HG03097 (cell line): ENCODE results near the gene RFX4.
"Not testable (repeated sequence)": the region's sequence is repeated elsewhere in the genome, so short reads cannot be mapped to it uniquely, and the experiment has no call there.

ENCODE experiments used
- ATAC-seq: cut with Tn5 transposase; IDR thresholded peaks from one replicate; pipeline ENCODE4 v1.9.1; 2021; ENCODE audit not compliant: unreplicated experiment, low FRiP score

The RFX4 gene

DNA sequence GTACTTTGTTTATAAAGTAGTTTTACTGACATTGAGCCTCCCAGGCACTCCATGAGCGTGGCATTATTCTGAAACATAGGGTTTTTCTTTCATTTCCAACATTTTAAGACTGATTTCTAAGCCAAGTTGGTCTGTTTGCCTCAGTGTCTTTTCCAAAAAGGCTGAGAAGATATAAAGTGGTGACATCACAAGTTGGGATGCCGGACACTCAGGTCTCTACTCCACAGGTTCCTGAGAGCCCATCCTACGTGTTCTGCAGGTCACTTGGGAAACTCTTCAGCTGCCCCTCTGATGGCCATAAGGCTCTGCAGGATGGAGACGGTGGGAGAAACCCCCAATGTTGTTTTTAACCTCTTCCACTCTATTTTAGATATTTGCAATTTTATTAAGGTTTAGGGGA lies 6.0 kb downstream of the RFX4 start:
- no peak for ATAC-seq

DNA sequence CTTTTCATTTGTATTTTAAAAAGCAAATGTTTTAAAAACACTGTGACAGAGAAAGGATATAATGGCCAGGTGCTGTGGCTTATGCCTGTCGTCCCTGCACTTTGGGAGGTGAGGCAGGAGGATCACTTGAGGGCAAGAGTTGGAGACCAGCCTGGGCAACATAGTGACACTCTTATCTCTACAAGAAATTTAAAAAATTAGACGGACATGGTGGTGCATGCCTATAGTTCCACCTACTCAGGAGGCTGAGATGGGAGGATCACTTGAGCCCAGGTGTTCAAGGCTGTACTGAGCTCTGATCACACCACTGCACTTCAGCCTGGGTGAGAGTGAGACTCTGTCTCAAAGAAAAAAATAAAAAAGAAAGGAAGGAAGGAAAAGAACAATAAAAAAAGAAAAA lies 7.8 kb downstream of the RFX4 start:
- ATAC-seq: no peak

DNA sequence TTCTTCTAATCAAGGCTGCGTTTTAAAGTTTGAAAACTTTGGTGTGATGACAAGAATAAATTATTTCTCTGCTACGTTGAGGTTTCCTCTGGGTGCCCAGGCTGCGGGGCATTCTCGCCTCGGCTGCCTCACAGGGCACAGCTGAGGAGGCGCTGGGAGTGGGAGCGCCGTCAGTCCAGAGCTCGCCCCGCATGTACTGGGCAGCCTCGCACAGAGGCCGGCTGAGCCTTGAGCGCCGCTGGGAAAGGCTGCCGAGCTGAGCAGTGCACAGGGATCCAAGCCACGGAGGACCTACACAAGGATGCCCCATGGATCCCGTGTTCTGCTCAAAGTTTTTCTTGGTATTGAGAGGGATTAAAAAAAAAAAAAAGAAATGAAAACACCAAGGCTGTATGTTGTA lies 11.6 kb downstream of the RFX4 start:
- no peak for ATAC-seq

DNA sequence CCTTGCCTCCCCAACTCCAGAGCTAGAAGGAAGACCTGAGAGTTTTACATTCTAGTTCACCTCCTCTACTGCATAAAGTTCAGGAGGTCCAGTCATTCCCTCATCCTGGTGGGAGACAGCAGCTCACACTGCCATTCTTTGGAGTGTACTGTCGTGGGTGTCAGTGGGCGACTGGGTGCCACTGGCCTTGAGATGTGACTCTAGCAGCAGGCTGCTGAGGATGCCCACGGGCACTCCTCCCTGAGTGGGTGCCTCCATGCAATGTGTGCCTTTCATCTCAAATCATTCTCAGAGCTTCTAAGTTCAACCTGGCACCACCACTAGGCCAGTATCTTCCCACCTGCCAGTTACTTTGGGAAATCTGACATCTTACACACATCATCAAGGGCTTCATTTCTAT lies 12.5 kb downstream of the RFX4 start:
- ATAC-seq: no peak

DNA sequence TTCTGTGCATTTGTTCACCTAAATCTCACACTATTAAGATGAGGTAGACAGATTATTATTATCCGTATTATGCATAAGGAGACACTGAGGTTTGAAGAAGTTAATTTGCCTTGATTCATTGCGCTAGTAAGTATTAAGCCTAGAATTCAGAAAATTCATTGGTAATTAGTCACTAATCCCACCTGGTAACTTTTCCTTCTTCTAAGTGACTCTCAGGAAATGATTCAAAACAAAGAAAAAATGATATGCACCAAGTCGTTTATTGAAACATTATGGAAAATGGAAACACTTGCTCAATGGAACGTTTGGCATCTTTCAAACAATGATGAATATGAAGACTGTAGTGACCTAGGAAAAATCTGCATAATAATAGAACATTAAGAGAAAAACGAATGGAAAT lies 15.2 kb downstream of the RFX4 start:
- no peak for ATAC-seq

DNA sequence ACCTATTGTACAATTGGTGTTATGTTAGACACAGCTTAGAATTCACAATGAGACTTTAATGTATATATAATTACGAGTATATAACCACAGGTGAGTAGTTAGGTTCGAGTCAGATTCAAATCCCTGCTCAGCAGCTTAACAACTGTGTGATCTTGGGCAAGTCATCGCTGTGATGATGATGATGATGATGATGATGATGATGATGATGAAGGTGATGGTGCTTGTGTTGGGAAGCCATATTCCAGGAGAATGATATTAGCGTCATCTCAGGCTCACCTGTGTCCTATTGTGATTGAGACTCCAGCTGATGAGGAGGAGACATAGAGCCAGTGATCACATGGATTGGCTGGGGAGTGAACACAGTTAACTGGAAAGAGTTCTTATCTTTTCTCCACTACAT lies 16.5 kb downstream of the RFX4 start:
- no peak for ATAC-seq

DNA sequence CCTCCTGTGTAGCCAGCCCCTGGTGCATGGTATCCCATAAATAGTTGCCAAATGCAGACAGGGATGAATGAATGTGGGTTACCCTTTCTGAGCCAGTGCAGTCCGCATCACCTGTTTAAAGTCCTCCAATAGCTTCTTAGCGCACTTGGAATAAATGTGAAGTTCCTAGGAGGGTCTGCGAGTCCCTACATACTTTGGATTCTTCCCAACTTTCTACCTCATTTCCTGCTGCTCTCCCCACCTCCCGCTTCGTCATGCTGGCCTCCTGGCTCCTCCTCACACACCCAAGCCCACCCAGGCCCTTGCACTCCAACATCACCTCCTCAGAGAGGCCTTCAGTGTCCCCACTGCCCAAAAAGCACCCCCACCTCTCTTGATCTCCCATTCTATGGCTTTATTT lies 17.7 kb downstream of the RFX4 start:
- ATAC-seq: no peak

DNA sequence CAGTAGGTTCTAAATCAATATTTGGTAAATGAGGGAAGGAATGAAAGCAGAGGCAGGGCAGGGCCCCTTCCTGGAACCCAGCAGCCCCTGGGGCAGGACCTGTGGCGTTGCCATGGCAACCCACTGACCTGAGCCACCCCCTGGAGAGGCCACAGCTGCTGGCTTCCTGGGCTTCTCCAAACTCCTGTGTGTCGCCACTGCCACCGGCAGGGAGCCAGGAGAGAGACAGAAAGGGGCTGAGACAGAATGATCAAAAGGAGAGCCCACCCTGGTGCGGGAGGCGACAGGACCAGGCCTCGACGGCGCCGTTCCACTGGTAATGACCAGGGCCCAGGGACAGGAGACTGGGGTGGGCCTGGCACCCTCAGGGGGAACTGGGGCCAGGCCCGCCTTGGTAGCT lies 18.2 kb downstream of the RFX4 start:
- ATAC-seq: no peak

DNA sequence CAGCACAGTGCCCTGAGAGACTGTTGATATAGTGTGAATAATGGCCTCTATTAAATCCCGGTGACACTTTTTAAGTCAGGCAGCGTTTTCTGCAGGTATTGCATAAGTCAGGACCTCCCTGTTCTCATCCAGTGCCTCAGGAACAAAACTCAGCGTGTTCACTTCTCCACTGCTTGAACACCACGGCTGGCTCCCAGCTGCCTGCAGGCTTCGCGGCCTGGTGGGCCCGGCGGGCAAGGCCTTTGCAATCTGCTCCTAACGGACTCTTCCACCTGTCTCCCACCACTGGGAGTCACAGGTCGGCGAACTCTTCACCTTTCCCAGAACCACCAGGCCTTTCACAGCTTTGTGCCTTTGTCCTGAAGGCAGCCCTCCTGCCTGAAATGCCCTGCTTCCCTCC lies 18.7 kb downstream of the RFX4 start:
- ATAC-seq: no peak

DNA sequence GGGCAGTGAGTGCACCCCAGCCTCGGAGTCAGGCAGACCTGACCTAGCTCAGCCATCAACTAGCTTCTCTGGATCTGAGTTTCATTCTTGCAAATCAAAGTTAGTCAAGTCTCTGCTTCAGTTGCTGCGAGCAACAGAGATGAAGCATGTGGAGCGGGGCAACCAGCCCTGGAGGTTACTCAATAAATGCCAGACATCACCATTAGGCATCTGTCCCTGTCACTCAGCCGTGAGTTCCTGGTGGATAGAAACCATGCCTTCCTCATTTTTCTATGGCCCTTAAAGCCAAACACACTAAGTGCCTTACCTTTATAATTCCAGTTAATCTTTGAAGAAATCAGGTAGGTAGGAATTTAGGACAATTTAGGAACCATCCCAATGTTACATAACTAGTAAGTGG lies 19.3 kb downstream of the RFX4 start:
- ATAC-seq: no peak

DNA sequence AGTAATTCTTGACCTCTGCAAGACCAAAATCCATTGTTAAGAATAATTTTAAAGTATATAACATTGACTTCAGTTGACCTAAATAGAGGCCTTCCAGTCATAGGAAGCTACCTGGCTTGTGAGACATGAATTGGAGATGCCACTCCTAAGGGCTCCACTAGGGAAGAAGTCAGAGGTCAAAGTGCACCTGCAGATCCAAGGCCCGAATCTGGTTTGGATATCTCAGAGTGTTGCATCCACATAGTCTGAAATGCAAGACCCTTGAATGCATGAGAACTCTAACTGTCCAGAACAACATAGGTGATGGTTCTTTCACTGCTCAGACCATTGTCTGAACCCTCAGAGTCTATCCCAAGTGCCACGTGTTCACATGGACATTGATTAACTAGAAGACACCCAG lies 22.4 kb downstream of the RFX4 start:
- ATAC-seq: no peak

DNA sequence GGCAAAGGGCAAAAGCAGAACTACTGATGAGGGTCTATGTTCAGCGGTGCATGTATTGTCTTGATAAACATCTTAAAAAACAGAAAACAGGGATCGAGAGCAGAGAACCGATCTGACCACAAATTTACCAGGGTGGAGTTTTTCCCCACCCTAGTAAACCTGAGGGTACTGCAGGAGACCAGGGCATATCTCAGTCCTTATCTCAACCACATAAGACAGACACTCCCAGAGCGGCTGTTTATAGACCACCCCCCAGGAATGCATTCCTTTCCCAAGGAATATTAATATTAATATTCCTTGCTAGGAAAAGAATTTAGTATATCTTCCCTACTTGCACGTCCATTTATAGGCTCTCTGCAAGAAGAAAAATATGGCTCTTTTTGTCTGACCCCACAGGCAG lies 37.8 kb downstream of the RFX4 start:
- not testable (repeated sequence) for ATAC-seq

DNA sequence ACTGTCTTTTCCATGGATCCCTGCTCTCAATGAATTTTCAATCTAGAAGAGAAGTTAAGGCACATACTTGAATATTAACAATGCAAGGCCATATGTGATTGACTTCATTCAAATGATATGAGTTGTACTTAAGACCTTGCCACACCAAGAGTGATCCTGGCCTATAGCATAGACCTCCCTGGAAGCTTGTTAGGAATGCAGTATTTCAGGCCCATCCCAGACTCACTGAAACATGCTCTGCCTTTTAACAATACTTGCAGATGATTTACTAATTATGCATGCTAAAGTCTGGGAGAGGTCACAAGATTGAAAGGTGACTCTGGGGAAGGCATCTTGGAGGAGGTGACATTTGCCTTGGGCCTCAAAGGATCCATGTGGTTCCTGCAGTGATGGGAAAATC lies 43.2 kb downstream of the RFX4 start:
- ATAC-seq: no peak

DNA sequence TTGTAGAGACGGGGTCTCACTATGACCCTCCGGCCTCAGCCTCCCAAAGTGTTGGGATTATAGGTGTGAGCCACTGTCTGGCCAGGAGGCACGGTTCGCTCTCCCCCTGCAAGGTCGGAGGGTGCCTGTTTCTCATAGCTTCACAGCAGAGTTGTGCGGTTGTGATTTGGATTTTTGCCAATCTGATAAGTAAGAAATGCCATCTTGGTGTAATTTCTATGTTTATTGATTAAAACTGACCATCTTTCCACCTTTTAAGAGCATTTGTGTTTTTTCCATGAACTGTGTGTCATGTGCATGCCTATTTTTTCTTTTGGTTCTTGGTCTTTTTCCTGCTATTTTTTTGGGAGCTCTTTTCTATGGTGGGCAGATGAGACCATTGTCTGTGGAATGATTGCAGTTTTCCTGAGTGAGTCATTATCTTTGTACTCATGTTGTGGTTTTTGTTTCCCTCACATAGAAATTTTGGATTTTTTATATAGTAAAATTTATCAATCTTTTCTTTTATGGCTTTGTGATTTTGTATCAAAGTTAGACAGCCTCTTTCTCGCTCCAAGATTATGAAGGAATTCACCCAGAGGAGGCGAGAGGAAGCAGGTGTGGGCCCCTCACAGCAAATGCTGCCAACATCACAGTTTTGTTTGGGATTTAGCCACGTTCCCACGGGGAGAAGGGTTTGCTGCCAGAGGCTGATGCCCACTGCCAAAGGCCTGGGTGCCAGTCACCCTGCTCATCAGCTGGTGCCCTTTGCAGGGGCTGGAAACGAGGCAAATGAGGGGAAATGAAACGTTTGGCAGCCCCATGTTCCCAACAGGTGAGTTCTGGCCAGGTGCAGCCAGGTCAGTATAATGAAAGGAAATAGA lies 47.2 kb downstream of the RFX4 start:
- no peak for ATAC-seq

DNA sequence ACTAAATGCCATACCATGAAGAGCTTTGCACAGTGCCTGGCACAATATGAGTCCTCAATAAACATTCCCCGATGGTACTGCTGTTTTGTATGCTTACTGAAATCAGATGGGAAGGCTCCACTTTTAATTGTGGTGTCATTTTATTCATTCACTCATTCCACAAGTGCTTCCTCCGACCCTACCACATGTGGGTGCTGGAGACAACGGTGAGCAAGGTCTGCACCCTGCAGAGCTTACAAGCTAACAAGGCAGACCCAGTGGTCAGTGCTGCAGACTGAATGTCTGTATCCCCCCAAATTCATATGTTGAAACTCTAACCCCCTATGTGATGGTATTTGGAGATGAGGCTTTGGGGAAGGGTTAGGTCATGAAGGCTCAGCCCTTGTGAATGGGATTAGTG lies 48.3 kb downstream of the RFX4 start:
- ATAC-seq: no peak

DNA sequence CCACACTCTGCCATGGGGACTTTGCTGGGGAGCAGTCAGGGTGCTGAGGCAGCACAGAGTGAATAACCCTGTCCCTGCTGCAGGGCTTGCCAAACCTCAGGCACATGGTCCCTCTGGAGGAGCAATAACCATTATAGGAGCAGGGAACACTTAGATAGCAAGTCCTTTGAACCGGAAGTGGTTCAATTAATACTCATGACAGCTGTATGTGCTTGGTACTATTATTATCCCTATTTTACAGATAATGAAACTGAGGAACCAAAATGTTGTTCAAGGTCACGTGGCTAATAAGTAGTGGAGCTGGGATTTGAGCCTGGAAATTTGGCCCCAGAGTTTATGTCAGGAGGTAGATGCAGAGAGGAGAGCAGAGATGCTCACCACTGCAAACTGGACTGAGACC lies 49.0 kb downstream of the RFX4 start:
- no peak for ATAC-seq

DNA sequence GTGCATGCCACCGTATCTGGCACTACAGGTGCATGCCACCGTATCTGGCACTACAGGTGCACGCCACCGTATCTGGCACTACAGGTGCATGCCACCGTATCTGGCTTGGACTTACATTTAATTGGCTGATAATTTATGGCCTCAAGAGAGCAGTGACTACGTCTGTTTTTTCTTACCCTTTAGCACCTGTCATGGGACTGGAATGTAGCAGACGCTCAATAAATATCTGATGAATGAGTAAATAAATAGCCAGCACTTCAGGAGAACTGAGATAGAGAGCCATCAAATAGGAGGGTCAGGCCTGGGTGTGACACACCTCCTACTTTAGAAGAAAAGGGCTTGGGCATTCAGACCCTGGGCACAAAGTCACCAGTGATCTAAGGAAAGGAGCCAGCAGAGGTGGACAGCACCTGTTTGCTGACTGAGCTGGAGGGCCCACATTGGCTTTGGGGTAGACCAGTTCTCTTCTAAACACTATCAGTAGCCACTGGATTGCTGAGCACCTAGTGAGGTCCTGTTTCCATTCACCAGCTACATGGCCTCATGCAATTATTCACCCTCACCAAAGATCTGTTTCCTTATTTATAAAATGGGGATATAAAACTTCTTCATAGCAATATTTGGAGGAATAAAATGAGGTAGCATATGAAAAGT lies 50.1 kb downstream of the RFX4 start:
- ATAC-seq: no peak

DNA sequence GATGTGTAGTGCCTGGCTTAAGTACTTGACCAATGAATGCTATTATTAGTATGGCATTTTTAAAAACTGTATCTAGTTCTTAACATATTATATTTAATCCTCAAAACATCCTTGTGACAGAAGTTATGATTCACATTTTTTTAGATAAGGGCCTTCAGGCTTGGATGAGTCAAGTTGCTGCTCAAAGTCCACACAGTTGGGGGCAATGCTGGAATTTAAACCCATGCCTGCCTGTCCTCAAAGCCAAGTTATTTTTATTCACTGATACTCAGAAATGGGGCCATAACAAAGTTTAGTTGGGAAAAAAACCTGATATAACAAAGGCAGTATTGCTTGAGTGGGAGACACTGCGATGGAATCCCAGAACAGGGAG lies 50.6 kb downstream of the RFX4 start:
- ATAC-seq: no peak

DNA sequence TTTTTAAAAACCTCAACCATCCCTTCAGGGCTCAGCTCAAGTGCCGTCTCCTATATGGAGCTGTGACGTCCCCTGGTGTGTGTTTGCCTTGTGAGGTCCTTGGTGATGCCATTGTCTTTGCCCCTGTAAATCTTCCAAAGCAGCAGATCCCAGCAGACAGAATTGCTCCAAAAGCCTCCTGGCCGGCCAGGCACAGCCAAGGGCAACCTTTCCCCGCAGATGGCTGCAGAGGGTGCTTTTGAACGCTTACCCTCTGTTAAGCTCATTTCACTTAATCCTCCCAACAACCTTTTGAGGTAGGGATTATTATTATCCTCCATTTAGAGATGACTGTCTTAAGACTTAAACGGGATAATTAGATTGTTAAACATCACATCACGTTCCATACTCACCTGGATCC lies 51.4 kb downstream of the RFX4 start:
- no peak for ATAC-seq

DNA sequence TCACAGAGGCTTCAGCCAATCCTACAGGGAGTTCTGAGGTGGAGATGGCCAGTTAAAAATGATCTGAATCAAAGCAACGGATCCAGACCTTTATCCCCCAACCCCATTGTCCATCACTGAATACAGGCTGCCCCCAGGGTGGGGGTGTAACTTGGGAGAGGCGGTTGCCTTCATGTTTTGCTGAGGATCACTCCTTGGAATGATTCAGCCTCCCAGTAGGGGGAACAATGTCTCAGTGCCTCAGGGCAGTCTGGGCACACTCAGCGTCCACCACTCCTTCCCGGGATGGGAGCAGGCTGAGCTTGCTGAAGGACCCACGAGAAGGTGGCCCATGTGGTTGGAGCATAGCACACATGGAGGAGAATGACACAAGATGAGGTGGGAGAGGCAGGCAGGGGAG lies 60.2 kb downstream of the RFX4 start:
- ATAC-seq: no peak

DNA sequence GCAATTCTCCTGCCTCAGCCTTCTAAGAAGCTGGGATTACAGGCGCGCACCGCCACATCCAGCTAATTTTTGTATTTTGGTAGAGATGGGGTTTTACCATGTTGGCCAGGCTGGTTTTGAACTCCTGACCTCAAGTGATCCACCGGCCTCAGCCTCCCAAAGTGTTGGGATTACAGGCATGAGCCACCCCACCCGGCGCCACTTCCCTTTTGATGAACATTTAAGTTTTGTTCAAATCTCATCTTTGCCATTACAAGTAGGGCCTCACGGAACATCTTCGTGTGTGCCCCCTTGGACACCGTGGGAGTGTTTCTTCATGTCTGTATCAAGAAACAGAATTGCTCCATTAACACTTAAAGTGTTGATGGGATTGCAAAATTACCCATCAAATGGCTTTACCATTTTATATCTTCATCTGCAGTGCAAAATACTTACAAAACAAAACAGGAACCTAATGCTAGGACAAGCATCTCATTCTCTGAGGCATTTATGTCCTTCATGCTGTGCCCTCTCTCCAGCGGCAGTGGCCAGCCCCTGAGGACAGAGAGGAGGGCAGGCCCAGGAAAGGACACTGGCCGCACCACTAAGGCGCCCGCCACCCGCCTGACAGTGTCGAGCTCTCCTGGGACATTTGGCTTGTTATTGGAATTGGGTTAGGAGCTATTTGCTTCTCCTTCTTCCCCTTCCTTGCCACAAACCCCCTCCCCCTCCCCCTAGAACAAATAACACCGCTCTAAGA lies 61.7 kb downstream of the RFX4 start:
- ATAC-seq: no peak

DNA sequence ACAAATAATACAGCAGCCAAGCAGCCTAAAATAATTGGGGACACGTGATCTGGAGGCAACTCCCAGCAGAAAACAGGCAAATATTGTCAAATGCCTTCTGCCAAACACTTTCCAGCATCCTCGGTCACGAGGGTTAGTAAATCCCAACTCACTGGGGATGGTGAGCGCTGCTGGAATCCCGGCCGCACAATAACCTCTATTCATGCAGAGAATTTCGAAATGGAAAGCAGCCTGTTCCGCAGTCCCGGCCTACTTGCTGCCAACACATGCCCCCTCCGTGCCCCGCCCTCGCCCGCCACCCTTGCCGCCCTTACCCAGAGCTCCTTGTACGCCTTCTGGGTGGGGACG lies 62.2 kb downstream of the RFX4 start:
- ATAC-seq: no peak
